CD4-positive, alpha-beta T cell treated with Interleukin-21 for 1 hour (primary cell): Measurements from ENCODE around the gene UQCC5.

Experiments
- DNase-seq: peaks from one replicate; pipeline ENCODE4 v3.0.0-alpha.2; 2020

UQCC5 gene

DNA sequence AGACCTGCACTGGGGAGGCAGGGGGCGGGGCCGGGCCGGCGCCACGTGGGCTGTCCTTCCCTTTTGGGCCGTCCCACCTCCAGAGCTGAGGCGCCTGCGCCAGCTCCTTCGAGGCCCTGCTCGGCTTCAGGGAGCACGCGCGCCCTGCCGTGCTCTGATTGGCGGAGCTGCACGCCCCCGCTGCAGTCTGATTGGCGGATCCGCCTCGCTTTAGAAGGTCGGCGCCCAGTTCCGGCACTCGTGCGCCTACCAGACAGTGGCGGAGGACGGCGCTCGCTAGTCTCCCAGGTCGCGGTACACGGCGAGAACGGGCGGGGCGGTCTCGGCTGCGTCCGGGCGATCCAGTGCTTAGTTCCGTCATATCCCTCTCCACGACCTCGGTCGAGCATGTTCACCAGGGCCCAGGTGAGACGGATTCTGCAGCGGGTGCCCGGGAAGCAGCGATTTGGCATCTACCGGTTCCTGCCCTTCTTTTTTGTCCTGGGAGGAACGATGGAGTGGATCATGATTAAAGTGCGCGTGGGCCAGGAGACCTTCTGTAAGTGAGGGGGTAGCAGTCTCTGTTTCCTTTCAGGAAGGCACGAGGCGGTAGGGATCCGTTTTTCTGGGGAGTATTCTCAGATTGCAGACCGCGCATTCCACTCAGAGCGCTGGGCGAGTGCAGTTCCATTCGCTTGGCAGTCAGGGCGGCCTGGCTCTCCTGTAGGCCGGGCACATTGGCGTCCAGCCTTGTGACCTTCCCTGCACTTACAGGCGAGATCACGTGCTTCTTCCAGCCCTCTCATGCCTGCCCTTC is at the start of gene UQCC5:
TSS of gene UQCC5 (plus strand) at position 237 of the 796 bp plus-strand sequence. CDS start at position 388, 151 bp downstream.
- peak; percentile 98 for DNase-seq

GRCh38 chr3:52487050-52487787 is 49.2 kb upstream of the UQCC5 start:
- DNase-seq, result no peak

- DNase-seq, result no peak
These were observed 48.4 kb upstream of the UQCC5 start for GRCh38 chr3:52487788-52488691.

- no peak for DNase-seq
These were observed 47.7 kb upstream of the UQCC5 start for GRCh38 chr3:52488746-52489145.

GRCh38 chr3:52489453-52489852 is 47.0 kb upstream of the UQCC5 start:
- DNase-seq, result no peak

DNA sequence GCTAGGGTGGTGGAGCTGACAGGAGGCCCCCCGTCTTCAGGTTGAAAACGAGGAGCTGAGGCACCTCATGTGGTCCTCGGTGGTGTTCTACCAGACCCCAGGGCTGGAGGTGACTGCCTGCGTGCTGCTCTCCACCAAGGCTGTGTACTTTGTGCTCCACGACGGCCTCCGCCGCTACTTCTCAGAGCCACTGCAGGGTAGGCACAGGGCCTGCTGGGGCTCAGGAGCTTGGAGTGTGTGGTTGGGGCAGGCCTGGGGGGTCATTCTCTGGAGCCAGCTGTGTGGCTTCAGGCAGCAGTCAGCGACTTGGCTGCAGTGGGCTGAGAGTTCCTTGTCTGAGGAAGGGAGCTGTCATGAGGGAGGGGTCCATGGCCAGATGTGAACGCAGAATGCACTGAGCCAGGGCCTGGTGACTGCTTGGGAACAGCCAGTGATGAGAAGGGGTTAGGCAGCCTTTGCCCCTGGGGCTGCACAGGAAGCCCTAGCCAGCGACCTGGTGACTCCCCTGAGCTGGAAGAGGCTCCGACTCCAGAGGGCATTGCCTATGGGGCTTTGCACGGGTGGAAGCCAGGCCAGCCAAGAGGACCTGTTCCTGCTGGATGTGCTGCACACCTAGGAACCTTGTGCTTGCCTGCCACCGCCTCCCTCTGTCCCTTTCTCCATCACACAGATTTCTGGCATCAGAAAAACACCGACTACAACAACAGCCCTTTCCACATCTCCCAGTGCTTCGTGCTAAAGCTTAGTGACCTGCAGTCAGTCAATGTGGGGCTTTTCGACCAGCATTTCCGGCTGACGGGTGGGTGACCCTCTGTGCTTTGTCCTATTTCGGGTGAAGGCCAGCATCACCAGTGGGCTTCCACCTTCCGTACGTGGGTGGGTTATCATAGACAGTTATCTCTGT is 46.1 kb upstream of the UQCC5 start:
- no peak for DNase-seq

GRCh38 chr3:52490939-52491526 is 45.4 kb upstream of the UQCC5 start:
- DNase-seq, result no peak

DNA sequence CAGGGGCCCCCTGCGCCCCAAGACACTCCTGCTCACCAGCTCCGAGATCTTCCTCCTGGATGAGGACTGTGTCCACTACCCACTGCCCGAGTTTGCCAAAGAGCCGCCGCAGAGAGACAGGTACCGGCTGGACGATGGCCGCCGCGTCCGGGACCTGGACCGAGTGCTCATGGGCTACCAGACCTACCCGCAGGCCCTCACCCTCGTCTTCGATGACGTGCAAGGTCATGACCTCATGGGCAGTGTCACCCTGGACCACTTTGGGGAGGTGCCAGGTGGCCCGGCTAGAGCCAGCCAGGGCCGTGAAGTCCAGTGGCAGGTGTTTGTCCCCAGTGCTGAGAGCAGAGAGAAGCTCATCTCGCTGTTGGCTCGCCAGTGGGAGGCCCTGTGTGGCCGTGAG is 44.3 kb upstream of the UQCC5 start:
- DNase-seq, result no peak

DNA sequence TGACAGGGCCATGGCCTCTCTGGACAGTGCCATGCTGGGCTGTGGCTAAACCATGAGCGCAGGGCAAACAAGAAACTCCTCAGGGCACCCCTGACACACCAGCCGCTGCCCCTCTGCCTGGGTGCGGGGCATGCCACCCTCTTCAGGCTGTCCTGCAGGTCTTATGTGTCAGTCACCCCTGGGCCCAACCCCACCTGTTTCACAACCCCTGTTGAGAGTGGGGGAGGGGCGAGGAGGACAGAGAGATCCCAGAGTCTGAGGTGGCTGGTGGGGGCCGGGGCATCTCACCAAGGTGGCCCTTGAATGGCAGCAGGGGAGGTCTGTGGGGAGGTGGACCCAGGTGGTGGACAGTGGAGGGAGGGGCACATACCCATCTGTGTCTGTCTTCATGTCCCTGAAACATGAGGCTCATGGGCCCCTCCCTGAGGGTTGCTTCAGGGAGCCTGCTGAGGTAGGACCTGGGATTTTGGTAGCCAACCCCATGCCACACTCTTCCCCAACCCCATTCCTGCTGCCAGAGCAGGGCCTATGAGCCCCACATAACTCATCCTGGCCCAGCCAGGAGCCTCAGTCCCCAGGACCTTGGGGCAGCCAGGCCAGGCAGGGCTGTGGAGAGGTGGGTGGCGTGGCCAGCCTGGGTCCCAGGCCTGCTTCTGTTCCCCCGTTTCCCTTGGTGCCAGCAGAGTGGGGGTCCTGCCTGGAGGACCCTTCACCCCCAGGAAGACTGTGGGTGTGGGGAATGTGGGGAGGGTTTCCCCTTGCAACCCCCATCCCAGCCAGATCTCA is 43.0 kb upstream of the UQCC5 start:
- DNase-seq, result no peak

DNA sequence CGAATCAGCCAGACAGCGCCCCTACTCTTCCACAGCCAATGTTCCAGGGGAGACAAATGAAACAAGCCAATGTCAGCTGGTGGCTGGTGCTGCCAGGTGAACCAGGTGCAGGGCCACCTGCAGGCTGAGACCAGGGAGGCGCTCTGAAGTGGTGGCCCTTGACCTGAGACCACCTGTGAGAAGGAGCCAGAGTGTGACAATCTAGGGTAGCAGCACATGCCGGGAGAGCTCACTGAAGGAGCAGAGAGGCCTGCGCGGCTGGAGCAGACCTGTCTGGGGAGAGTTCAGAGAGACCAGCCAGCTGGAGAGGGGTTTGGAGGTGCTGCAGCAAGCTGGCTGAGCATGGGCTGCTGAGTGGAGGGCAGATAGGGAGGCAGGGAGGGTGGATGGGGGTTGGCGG is 42.0 kb upstream of the UQCC5 start:
- no peak for DNase-seq

- DNase-seq, result no peak
These were observed 41.4 kb upstream of the UQCC5 start, which contains the start of gene STAB1 for GRCh38 chr3:52494886-52495495. STAB1 (plus strand) TSS chr3:52495338; CDS start chr3:52495414, 76 bp downstream.

DNA sequence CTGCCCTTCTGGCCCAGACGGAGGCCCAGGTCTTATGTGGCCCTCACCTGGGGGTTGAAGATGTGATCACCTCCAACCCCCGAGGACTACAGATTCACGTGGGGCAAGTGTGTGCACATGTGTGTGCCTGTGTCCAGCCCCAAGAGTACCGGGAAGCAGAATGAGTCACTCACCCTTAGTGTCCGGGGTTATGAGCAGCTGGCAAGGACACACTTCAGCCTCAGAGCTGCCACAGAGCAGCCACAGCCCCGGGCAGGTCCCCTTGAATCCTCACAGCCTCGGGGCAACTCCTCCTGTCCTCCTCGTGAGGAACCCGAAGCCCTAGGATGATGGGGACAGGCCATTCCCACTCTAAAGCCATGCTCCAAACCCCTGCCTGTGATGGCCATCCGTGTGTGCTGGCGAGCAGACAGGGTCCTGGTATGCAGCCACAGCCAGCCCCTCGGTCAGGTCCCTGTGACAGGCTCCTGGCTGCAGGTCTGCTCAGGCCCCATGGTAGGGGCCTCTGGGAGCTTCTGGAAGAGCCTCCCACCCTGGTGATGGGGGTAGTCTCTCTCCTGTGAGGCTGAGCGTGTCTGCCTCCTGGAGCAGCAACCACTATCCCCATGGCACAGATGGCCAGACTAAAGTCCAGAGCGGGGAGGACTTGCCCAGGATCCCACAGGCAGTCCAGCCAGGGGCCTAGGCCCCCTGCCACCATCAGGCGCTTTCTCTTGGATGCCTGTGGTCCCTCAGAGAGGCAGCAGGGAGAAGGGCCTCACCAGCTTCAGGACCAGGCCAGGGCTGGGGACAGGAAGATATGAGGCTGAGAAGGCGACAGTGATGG is 40.4 kb upstream of the UQCC5 start:
- no peak for DNase-seq

- DNase-seq, result peak; percentile 28
These were observed 38.0 kb upstream of the UQCC5 start for GRCh38 chr3:52498137-52499054.

DNA sequence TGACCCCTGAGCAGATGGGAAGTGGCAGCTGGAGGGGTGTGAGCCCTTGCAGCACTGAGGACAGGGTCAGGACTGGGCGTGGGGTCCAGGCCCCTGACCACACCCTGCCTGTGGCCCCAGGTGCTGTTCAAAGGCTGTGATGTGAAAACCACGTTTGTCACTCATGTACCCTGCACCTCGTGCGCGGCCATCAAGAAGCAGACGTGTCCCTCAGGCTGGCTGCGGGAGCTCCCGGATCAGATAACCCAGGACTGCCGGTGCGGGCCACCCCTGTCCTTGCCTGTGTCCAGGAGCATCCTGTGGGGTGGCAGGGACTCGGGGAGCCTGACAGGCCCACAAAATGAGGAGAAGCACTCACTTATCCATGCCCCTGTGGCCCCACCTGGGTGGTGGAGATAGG is 35.4 kb upstream of the UQCC5 start:
- DNase-seq, result no peak

- no peak for DNase-seq
These were observed 34.4 kb upstream of the UQCC5 start for GRCh38 chr3:52502001-52502400.

GRCh38 chr3:52502808-52503350 is 33.5 kb upstream of the UQCC5 start:
- DNase-seq, result no peak

- DNase-seq, result no peak
These were observed 32.5 kb upstream of the UQCC5 start for GRCh38 chr3:52503788-52504424.
